GM18867 (cell line): ENCODE results near the gene CALHM3.
"Not testable (repeated sequence)": the region's sequence is repeated elsewhere in the genome, so short reads cannot be mapped to it uniquely, and the experiment has no call there.

ENCODE experiments used
- ATAC-seq: cut with Tn5 transposase; IDR thresholded peaks from one replicate; pipeline ENCODE4 v1.9.1; 2021; ENCODE audit warnings: mild to moderate bottlenecking, moderate library complexity; ENCODE audit not compliant: unreplicated experiment

Gene CALHM3, protein sequence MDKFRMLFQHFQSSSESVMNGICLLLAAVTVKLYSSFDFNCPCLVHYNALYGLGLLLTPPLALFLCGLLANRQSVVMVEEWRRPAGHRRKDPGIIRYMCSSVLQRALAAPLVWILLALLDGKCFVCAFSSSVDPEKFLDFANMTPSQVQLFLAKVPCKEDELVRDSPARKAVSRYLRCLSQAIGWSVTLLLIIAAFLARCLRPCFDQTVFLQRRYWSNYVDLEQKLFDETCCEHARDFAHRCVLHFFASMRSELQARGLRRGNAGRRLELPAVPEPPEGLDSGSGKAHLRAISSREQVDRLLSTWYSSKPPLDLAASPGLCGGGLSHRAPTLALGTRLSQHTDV

DNA sequence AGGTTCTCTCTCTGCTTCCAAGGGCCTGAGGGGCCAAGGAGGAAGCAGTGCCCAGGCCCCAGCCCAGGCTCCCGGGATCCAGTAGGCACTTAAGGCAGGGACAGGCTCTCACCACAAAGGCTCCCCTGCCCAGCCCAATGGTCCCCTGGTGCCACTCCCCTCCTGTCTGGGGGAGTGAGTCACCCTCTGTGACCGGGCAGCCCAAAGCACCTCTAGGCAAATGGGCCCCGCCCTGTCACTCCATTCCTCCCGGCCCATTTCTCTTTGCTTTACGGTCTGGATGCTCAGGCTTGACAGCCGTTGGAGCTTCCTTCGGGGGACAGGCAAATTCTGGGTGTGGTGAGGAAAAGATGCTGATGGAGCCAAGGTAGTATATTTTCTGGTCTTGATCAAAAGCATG, at the start of gene CALHM3:
CALHM3 (minus strand) TSS at position 106 of the 400 bp plus-strand sequence. CDS start 208 bp downstream, outside the sequence.
- no peak for ATAC-seq

DNA sequence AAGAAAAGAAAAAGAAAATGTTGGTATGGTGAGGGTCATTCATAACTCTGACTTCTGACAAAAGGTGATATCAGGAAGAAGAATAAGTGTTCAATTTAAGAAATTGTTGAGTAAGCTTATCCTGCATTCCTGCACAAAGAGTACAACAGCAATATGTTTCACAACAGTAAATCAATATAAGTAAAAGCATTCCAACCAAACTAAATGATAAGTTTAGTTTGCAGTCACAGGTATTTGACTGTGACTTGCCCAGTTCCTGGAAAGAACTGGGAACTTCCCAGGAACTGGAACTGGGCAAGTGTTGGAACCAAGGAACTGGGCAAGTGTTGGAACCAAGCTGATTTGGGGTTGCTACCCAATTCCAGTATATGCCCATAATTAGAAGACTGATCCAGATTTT, 49.5 kb upstream of the CALHM3 start:
- no peak for ATAC-seq

- not testable (repeated sequence) for ATAC-seq
Observed at GRCh38 chr10:103527476-103527875, 48.4 kb upstream of the CALHM3 start.

DNA sequence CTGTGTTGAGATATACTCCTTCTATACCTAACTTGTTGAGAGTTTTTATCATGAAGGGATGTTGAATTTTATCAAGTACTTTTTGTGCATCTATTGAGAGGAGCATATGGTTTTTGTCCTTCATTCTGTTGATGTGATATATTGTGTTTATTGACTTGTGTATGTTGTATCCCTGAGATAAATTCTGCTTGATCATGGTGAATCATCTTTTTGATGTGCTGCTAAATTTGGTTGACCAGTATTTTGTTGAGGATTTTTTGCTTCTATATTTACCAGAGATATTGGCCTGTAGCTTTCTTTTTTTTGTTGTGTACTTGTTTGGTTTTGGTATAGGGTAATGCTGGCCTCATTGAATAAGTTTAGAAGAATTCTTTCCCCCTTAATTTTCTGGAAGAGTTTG, 46.9 kb upstream of the CALHM3 start:
- no peak for ATAC-seq

- no peak for ATAC-seq
Observed at GRCh38 chr10:103523683-103524082, 44.6 kb upstream of the CALHM3 start.

DNA sequence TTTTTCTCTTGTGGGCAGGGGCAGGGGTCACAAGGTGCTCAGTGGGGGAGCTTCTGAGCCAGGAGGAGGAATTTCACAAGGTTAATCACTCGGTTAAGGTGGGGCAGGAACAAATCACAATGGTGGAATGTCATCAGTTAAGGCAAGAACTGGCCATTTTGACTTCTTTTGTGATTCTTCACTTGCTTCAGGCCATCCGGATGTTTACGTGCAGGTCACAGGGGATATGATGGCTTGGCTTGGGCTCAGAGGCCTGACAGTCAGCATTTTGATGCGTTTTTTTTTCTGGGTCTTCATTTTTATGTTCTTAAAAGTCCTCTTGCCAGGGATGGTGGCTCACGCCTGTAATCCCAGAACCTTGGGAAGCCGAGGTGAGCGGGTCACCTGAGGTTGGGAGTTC, 43.0 kb upstream of the CALHM3 start:
- ATAC-seq, result not testable (repeated sequence)

GRCh38 chr10:103519798-103520197, 40.8 kb upstream of the CALHM3 start:
- no peak for ATAC-seq

DNA sequence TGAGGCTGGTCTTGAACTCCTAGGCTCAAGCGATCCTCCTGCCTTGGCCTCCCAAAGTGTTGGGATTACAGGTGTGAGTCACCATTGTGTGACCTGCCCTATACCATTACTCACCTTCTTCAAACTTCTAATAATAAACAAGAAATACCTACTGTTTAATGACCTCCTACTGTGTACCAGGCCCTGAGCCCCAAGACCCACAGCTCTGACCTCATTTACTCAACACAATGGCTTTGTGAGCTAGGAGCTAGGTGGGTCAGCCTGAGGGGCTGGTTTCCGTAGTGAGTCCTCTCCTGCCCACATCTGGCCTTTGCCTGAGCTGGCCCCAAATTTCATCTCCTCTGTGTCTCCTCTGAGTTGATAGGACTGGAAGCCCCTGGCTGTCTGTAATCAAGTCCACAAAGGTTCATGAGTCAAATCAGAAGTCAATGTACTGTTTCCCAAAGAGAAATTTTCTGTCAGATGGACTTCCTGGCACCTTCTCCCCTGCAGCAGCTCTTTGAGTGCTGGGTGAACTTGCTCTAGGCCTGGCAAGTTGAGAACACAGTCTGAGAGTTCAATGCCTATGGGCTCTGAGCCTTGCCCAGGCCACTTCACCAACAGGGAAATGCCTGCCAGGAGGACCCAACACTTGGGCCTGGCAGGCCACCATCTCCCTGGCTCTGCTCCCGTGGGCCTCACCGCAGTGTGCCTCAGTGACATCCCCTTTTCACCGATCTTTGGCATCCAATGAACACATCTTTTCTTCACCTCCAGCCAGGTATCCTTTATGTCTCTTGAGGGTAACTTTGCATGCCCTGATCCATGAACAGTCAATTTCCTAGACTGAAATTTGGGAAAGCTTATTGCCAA, 38.4 kb upstream of the CALHM3 start:
- no peak for ATAC-seq

DNA sequence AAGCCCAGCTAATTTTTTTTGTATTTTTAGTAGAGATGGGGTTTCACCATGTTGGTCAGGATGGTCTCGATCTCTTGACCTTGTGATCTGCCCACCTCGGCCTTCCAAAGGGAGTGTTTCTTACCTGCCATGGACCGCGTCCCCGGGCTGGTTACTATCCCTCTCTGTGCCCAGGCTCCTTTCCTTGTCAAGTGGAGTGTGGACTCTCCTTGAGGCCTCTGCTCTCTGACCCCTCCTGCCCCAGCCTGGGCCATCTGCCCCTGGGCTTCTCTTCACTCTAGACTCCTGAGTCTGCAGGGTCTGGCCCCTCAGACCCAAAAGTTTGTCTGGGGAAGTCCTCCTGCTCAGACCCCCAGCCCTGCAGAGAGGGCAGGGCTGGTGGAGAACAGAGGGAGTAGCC, 35.2 kb upstream of the CALHM3 start:
- no peak for ATAC-seq

DNA sequence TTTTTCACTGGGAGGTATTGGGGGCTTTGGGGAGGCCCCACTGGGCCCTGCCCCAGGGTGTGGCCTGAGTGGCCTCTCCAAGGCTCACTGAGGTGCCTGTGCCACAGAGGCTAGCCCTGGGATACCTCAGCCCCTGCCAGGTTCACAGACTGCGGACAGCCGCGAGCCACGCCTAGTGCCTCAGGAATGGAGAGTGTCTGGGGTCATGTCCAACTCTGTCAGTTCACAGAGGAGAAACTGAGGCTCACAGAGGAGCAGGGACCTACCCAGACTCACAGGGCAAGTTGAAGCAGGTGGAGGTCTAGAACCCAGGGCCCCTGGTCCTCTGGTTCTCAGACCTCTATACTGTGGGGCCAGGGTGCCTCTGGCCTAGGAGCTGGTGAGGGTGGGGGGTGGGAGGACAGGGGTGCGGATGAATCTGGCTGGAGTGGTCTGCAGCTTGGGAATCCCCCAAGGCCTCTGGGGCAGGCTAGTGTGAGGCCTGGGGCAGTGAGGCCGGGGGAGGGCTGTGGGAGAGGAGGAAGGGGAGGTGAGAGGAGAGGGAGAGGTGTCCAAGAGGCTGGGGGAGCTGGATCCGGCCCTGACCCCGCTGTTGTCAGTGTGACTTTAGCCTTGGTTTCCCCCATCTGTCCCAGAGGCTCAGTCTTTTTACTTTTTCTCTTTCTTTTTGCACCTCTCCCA, 34.5 kb upstream of the CALHM3 start:
- no peak for ATAC-seq

DNA sequence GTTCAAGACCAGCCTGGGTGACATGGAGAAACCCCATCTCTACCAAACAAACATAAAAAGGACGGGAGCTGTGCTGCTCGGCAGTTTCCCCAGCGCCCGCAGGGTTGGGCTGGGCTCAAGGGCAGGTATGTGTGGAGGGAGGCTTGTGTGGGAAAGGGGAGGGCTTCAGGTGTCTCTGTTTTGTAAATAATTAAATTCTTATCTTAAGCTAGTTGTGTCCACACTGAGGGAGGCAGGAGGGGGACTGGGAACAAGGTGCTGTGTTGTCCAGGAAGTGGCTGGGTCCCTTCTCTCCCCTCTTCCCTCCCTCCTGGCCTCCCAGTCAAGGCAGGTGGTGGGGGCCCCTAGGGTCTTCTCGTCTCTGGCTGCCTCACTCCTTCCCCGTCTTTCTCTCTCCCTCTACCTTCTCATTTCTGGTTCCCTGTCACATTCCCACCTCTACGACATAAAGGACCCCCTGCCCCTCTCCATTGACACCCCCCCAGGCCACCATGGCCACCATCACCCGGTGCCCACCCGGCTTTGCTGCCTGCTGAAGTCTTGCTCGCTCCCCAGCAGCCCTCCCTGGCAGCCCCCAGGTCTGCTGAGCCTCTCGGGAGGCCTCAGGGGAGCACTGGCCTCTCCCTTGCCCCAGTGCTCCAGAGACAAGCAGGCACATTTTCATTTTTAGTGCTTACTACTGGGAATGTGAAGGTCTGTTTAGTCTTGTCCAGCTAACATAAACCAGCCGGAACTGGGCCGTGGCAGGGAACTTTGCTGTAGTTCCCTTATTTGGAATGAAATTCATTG, 33.7 kb upstream of the CALHM3 start:
- no peak for ATAC-seq

DNA sequence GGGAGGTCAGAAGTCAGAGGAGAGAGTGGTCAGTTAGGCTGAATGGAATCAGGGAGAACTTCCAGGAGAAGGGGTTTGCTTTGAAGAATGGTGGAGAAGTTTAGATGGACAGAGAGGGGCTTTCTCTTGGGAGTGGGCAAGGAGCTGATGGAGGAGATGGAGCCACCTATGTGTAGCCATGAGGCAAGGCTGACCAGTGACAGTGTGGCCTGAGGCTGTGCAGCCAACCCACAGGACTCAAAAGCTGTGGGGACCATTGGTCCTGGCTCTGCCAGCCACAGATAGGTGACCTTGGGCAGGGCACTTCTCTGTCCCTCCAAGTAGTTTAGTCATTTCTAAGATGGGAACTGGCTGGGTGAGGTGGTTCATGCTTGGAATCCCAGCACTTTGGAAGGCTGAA, 33.1 kb upstream of the CALHM3 start:
- no peak for ATAC-seq

GRCh38 chr10:103510791-103511752, 32.0 kb upstream of the CALHM3 start:
- no peak for ATAC-seq

GRCh38 chr10:103510046-103510685, 31.1 kb upstream of the CALHM3 start:
- no peak for ATAC-seq

- no peak for ATAC-seq
Observed at GRCh38 chr10:103507235-103508191, 28.5 kb upstream of the CALHM3 start.

DNA sequence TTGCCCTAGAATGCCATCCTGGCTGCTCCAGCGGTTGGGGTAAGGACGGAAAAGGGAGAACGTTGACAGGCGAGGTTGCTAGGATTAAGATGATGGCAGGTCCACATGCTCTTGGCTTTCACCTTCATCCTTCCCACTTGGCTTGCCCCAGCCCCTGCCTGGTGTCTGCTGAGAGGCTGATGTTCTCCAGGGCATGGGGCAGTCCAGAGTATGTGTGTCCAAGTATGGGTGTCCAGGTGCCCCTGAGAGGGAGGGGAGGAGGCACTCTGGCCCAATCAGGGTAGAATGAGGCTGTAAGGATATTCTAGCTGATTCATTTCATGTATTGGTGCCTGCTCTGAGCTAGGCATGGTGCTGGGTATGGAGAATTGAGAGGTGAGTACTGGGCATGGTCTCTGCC, 27.0 kb upstream of the CALHM3 start:
- no peak for ATAC-seq

DNA sequence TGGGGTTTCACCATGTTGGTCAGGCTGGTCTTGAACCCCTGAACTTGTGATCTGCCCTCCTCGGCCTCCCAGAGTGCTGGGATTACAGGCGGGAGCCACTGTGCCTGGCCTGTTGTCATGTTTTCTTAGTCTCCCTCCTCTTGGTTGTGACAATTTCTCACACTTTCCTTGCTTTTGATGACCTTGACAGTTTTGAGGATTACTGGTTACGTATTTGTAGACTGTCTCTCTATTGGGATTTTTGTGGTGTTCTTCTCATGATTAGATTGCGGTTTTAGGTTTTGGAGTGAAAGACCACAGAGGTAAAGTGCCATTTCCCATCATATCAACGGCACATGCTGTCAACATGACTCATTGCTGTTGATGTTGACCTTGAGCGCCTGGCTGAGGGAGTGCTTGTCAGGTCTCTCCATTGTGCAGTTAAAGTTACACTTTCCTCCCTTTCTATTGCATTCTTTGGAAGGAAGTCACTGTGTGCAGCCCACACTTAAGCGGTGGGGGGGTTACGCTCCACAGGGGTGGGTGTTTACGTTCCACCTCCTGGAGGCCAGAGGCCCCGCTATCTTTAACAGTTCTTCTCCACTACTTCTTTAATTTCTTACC, 25.2 kb upstream of the CALHM3 start:
- no peak for ATAC-seq

DNA sequence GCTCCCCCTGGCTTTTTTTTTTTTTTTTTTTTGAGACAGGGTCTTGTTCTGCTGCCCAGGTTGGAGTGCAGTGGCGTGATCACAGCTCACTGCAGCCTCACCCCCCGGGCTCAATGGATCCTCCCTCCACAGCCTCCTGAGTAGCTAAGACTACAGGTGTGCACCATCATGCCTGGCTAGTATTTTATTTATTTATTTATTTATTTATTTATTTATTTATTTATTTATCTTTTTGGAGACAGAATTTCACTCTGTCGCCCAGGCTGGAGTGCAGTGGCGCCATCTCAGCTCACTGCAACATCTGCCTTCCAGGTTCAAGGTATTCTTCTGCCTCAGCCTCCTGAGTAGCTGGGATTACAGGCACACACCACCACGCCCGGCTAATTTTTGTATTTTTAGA, 24.7 kb upstream of the CALHM3 start:
- not testable (repeated sequence) for ATAC-seq
